Astrocyte of the cerebellum (primary cell): ENCODE results near the gene EGFLAM.

Source experiments
- DNase-seq: peaks from one replicate; pipeline ENCODE4 v3.0.0-alpha.2; 2011; ENCODE audit warnings: low read depth
- H3K4me3 ChIP-seq: 2 replicates; pipeline ENCODE4 v1.5.1; 2011; ENCODE audit warnings: mild to moderate bottlenecking, low read depth, low read length, moderate library complexity
- in situ Hi-C: cut with HindIII; loops from 2 replicates; pipeline ENCODE4 v1.10.0; 2017; ENCODE audit warnings: low sequenced_read_pairs
- TF ChIP-seq, protein P1 (sequence below): IDR thresholded peaks from 2 replicates; pipeline ENCODE4 v1.5.1; 2012; ENCODE audit warnings: low read length, low read depth, moderate library complexity, mild to moderate bottlenecking; ENCODE audit errors: missing control alignments

EGFLAM gene

DNA sequence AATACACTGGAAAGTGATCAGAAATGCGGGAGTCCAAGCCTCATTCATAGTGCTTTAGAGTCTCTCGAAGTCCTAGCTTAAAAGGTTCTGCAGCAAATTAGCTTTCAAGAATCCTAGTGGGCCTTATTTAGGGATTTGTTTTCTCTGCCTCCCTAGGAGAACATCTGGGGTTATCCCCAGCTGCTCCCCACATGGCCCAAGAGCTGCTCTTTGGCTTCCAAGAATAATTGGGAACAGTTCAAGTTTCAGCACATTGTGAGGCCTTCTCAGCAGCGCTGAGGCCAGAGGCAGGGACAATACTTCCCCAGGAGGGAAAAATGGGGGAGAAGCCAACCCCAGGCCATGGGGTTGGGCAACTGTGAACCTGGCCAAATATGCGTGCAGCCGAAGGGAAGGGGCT lies 189.4 kb downstream of the EGFLAM start:
- TF ChIP-seq, protein P1, sequence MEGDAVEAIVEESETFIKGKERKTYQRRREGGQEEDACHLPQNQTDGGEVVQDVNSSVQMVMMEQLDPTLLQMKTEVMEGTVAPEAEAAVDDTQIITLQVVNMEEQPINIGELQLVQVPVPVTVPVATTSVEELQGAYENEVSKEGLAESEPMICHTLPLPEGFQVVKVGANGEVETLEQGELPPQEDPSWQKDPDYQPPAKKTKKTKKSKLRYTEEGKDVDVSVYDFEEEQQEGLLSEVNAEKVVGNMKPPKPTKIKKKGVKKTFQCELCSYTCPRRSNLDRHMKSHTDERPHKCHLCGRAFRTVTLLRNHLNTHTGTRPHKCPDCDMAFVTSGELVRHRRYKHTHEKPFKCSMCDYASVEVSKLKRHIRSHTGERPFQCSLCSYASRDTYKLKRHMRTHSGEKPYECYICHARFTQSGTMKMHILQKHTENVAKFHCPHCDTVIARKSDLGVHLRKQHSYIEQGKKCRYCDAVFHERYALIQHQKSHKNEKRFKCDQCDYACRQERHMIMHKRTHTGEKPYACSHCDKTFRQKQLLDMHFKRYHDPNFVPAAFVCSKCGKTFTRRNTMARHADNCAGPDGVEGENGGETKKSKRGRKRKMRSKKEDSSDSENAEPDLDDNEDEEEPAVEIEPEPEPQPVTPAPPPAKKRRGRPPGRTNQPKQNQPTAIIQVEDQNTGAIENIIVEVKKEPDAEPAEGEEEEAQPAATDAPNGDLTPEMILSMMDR: no peak
- H3K4me3 ChIP-seq: no peak overlapping the region
- no peak for DNase-seq
- in situ Hi-C loops: no loop called here

DNA sequence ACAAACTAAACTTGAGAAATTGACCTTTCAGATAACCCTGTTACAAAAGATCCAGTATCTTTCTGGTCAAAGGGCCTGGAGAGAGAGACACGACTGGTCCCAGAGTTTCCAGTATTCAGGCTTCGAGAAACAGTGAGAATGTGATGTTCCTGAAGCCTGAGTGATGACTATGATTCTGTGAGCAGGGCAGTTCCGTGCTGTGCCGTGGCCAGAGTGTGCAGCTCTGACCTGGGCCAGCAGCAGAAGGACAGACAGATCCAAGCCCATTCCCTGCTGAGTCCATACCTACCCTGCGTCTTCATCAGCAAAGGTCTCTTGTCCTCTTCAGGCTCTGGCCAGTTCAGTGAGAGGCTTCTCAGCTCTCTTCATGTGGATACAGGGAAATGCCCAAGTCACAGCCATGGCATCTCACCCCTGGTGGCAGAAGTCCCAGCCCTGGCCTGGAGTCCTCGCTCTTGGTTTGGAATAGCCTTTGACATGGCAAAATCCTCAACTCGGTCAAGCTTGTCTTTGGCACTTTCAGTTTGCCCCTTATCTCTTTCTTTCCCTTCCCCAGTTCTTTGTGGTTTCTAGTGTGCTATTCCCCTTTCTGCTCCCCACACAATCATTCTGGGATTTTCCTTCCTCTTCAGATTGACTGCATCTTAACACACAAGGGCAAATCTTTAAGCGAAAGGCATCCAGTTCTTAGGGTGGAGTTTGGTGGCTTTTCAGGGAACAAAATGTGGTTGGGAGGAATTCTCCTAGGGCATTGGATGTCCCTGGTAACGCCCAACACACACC lies 190.4 kb downstream of the EGFLAM start:
- in situ Hi-C loops: no loop called here
- DNase-seq: no peak
- H3K4me3 ChIP-seq: no peak overlapping the region
- TF ChIP-seq, protein P1: no peak

DNA sequence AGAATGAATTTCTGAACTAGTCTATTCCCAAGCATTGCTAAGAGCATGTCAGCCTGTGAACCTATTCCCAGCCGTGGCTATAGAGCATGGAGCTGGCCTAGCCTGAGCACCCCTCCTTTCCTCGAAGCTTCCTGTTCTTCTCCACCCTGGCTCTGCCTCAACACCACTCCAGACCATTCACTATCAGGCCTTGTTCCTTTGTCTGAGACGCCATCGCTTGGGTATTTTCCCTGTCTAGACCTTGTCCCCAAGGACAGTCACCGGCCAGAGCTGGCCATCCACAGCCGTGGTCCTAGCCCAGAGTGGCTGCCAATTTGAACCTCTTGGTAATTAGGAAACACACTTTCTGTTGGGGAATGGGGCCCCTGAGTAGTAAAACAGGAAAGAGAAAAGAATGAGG lies 192.3 kb downstream of the EGFLAM start:
- in situ Hi-C loops: no loop called here
- no peak for DNase-seq
- no peak overlapping the region for H3K4me3 ChIP-seq
- TF ChIP-seq, protein P1: no peak

DNA sequence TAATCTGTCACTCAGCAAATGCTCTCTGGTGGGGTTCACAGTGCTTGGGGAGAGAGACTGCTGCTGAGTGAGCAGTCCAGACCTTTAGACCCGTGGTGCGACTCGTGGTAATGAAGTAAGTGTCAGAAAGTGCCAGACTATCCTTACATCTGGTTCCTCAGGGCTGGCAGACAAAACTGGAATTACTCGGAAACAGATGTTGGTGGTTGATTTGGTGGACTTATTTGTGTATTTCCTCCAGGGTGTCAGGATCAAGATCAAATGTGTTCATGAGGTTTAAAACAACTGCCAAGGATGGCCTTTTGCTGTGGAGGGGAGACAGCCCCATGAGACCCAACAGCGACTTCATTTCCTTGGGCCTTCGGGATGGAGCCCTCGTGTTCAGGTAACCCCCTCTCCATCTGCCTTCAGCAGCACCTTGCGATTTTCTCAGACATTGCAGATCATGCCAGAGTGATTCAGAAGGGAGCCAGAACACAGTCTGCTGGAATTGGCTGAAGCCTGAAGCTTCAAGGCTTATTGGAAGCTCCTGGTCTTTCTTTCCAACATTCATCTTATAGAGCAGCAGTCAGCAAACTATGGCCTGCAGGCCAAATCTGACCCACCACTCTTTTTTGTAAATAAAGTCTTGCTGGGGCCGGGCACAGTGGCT lies 192.8 kb downstream of the EGFLAM start:
- no peak overlapping the region for H3K4me3 ChIP-seq
- TF ChIP-seq, protein P1: no peak
- in situ Hi-C loops: no loop called here
- DNase-seq: no peak

DNA sequence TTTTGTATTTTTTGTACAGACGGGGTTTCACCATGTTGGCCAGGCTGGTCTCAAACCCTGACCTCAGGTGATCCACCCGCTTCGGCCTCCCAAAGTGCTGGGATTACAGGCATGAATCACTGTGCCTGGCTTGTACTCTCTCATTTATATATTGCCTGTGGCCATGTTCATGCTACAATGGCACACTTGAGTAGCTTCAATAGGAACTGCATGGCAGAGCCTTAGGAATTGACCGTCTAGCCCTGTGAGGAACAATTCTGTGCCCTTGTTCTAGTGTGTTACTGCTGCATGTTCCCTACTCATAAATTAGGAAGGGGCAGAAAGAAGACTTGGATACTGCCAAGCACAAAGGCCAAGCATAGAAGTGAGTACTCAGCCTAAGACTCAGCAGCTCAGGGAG lies 193.8 kb downstream of the EGFLAM start:
- H3K4me3 ChIP-seq: no peak overlapping the region
- no peak for DNase-seq
- TF ChIP-seq, protein P1: no peak
- in situ Hi-C loops: no loop called here

DNA sequence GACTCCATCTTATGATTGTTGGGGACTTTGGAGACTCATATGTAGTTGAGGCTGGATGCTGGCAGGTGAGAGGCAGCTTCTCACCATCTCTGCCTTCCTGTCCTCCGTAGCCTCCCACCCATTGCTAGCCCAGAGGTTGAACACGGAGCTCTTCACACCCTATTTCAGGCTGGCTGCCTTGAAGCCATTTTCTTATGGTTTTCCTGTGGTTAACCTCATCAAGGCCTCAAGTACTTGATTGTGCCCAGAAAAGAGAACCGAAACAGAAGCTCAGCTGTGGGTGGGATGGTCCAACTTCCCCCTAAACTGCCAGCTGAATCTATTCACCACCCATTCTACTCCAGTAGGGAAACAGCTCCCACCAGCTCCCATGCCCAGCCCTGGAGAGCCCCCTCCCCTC lies 195.1 kb downstream of the EGFLAM start:
- TF ChIP-seq, protein P1: no peak
- DNase-seq: no peak
- H3K4me3 ChIP-seq: no peak overlapping the region
- in situ Hi-C loops: no loop called here
